IPS-15b (cell line): Measurements from ENCODE around the gene LEP.
"Not testable (repeated sequence)": the region's sequence is repeated elsewhere in the genome, so short reads cannot be mapped to it uniquely, and the experiment has no call there.

Experiments
- H3K27me3 ChIP-seq: one replicate; pipeline ENCODE4 v1.6.1; 2013; ENCODE audit warnings: low read length; ENCODE audit not compliant: control insufficient read depth, insufficient read depth
- H3K36me3 ChIP-seq: one replicate; pipeline ENCODE4 v1.6.1; 2013; ENCODE audit warnings: low read length; ENCODE audit not compliant: control insufficient read depth, insufficient read depth
- H3K4me1 ChIP-seq: one replicate; pipeline ENCODE4 v1.6.1; 2013; ENCODE audit warnings: mild to moderate bottlenecking, low read length; ENCODE audit not compliant: control insufficient read depth, insufficient read depth
- H3K4me3 ChIP-seq: one replicate; pipeline ENCODE4 v1.5.1; 2013; ENCODE audit warnings: low read depth, low read length
- H3K9ac ChIP-seq: one replicate; pipeline ENCODE4 v1.6.1; 2013; ENCODE audit warnings: low read depth, mild to moderate bottlenecking, low read length
- H3K9me3 ChIP-seq: one replicate; pipeline ENCODE4 v1.6.1; 2013; ENCODE audit warnings: mild to moderate bottlenecking, low read length; ENCODE audit not compliant: control insufficient read depth, insufficient read depth

The LEP gene

DNA sequence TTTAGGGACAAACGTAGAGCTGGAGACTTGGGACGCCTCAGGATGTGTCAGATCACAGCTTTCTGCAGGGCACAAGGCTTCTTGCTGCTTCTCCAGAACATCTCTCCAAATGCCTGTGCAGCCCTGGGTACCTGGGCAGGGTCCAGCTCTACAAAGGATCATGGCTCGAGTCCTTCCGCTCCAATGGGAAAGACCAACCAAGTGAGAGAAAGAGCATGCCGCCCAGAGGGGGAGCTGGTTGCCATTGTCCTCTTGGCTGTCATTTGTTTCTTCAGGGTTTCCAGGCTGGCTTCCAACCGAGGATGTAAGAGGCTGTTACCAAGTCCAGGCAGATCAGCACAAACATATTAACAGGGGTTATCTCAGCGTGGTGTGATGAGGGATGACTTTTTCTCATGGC lies 5.6 kb upstream of the LEP start:
- Histone ChIP-seq H3K9ac (no peak overlapping the region), H3K9me3 (peaks cover 4% of the 10 kb centered on the region), H3K4me3 (no peak overlapping the region), H3K36me3 (no peaks in the 10 kb centered on the region), H3K4me1 (no peaks in the 10 kb centered on the region), H3K27me3 (peaks cover 2% of the 10 kb centered on the region)

DNA sequence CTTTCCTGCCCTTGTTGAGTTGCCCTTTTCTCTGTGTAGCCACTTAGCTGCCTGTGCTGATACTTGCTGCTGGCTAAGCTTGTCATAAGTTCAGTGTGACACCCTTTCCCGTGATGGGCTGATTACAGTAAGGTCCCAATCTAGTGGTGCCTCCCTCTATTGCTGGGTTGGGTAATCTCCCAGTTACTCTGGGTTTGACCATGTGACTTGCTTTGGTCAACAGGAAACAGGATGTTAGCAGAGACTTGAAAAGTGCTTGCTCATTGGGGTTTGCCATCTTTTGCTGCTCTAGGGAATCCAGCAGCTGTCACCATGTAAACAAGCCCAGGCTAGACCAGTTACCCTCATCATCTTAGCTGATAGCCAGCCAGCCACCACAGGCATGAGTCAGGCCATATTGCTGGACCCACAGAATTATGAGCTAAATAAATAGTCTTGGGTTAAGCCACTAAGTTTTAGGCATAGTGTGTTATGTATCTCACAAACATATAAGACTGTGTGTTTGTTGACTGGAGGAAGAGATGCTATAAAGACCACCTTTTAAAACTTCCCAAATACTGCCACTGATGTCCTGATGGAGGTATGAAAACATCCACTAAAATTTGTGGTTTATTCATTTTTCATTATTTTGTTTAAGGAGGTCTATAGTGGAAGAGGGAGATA lies 4.0 kb upstream of the LEP start:
- no peaks in the 10 kb centered on the region for H3K4me1 ChIP-seq
- no peak overlapping the region for H3K4me3 ChIP-seq
- H3K36me3 ChIP-seq = no peaks in the 10 kb centered on the region
- peaks cover 2% of the 10 kb centered on the region for H3K27me3 ChIP-seq
- H3K9ac ChIP-seq = no peak overlapping the region
- H3K9me3 ChIP-seq = peaks cover 4% of the 10 kb centered on the region

DNA sequence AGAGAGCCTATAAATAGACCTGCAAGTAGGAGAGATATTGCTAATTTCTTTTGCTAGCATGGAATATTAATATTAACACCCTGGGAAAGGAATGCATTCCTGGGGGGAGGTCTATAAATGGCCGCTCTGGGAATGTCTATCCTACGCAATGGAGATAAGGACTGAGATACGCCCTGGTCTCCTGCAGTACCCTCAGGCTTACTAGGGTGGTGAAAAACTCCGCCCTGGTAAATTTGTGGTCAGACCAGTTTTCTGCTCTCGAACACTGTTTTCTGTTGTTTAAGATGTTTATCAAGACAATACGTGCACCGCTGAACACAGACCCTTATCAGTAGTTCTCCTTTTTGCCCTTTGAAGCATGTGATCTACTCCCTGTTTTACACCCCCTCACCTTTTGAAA lies 1.9 kb upstream of the LEP start:
- H3K9ac ChIP-seq, H3K27me3 ChIP-seq, H3K4me3 ChIP-seq, H3K36me3 ChIP-seq, H3K4me1 ChIP-seq, H3K9me3 ChIP-seq: not testable (repeated sequence)

DNA sequence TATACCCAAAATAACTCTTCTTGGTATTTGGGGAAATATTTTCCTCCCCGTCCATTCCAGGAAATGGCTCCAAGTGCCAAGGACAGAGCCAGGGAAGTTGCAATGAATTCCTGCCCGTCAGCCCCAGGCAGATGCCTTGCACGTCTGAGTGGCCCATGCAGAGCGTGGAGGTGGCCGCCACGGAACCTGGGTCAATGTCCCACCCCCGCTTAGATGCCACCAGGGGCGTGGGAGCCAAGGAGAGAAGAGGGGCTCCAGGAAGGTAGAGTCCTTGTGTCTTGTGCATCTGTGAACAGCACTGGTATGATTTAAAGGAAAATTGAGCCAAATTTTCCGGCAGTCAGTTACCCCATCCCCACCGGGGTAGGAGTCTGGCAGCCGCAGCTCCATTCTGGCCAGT lies 1.6 kb downstream of the LEP start:
- Histone ChIP-seq H3K4me1 (no peaks in the 10 kb centered on the region), H3K36me3 (no peaks in the 10 kb centered on the region), H3K27me3 (no peaks in the 10 kb centered on the region), H3K9ac (no peak overlapping the region), H3K9me3 (peaks cover 4% of the 10 kb centered on the region), H3K4me3 (no peak overlapping the region)

DNA sequence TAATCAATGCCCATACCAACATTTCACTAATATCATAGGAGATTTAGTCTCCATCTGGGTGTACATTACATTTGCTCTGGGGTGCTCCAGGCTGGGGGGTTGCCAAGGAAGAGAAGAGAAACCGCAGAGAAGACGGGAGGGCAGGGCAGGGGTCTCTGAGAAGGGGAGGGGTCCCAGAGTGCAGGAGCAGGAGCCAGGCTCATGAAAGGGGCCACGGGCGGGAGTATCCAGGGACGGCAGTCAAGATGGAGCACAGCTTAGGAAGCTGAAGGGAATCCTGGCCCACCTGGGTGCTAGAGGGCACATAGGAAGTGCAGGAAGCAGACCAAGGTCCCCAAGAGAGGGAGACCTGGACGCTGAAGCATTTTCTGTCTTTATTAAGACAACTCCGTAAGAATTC lies 2.2 kb downstream of the LEP start:
- Histone ChIP-seq H3K9me3 (peaks cover 4% of the 10 kb centered on the region), H3K27me3 (no peaks in the 10 kb centered on the region), H3K36me3 (no peaks in the 10 kb centered on the region), H3K4me1 (no peaks in the 10 kb centered on the region), H3K4me3 (no peak overlapping the region), H3K9ac (no peak overlapping the region)

DNA sequence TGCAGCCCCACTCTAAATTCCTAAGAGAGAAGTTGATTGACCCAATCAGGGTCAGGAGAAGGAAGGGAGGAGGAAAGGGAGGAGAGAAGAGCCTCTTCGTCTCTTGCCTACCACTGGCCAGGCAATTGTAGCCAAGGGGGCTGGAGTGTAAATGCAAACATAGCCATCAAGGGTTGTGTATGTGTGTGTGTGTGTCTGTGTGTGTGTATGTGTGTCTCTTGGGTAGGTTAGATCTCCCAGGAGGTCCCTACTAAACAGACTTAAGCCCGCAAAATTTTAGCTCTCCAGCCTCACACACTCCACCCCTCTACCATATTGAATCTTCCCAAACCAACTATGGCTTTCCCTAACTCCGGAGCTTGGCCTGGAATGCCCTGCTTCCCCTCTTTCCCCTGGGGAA lies 3.8 kb downstream of the LEP start:
- no peaks in the 10 kb centered on the region for H3K4me1 ChIP-seq
- H3K9me3 ChIP-seq = no peaks in the 10 kb centered on the region
- H3K27me3 ChIP-seq = no peaks in the 10 kb centered on the region
- no peak overlapping the region for H3K4me3 ChIP-seq
- H3K36me3 ChIP-seq = no peaks in the 10 kb centered on the region
- no peak overlapping the region for H3K9ac ChIP-seq

DNA sequence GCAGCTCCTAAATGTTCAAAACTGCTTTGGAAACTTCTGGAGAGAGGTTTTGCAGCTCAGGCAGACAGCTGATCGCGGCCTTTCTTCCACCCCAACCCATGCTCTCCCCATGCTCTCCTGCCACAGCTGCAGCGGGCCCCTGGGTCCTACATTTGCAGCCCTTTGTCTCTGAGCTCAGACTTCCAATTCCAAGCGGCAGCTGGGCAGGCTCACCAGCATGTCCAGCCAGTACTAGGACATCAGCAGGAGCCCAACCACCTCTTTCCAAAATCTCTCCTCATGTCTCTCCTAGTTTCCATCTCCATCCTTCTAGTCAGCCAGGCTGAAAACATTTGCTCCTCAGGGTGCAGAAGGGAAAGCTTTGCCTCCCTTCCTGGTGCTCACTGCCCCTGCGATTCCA lies 6.0 kb downstream of the LEP start:
- Histone ChIP-seq H3K9me3 (no peaks in the 10 kb centered on the region), H3K4me1 (no peaks in the 10 kb centered on the region), H3K9ac (no peak overlapping the region), H3K27me3 (no peaks in the 10 kb centered on the region), H3K4me3 (no peak overlapping the region), H3K36me3 (no peaks in the 10 kb centered on the region)

DNA sequence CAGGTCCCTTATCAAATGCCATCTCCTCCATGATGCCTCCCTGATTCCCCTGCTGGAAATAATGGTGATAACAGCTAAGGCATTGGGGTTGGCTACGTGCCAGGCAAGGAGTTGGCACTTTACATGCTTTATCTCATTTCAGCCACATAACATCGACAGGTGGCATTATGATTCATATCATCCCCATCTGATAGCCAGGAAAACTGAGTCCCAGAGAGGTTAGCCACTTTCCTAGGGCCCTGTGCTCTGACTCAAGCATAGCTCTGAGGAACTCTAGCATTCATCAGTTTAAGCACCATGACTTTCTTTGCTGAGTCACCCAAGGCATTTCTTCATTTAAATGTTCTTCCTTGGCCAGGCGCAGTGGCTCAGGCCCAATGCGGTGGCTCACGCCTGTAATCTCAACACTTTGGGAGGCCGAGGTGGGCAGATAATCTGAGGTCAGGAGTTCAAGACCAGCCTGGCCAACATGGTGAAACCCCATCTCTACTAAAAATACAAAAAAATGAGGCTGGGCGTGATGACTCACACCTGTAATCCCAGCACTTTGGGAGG lies 6.6 kb downstream of the LEP start:
- no peaks in the 10 kb centered on the region for H3K9me3 ChIP-seq
- no peaks in the 10 kb centered on the region for H3K4me1 ChIP-seq
- H3K36me3 ChIP-seq = no peaks in the 10 kb centered on the region
- H3K27me3 ChIP-seq = no peaks in the 10 kb centered on the region
- H3K4me3 ChIP-seq = no peak overlapping the region
- no peak overlapping the region for H3K9ac ChIP-seq

DNA sequence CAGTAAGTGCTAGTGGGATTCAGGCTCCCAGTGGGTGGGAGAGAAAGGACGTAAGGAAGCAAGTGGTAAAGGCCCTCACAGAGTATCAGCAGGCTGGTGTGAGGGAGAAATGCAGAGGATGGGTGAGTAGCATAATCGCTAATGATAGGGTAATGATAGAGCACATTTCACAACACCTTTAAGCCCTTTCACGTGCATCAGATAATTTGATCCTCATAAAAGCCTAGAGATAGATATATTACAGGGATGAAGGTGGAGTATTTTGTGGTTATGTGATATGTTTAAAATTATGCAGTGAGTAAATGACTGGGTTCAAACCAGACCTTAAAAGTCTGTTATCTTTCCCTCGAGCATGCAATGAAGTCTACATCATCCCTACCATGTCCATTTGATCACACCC lies 10.3 kb downstream of the LEP start:
- Histone ChIP-seq H3K9ac (no peak overlapping the region), H3K4me3 (no peak overlapping the region), H3K4me1 (no peaks in the 10 kb centered on the region), H3K9me3 (no peaks in the 10 kb centered on the region), H3K27me3 (no peaks in the 10 kb centered on the region), H3K36me3 (no peaks in the 10 kb centered on the region)

DNA sequence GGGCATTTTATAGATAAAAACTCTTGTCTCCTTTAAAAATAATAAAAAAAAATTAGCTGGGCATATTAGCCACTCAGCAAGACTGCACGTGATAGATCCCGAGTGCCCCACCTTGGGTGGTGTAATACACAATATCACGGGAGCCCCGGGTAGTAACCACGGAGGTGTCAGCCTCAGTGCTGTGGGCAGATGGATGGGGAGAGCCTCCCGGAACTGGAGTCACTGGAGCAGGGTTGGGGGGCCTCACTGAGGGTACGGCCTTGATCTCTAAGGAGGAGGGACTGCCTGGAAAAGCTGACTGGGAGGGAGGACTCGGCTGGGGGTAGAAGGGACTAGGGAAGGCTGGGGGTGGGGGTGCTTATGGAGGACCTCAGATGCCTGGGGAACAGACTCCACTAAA lies 12.6 kb downstream of the LEP start:
- Histone ChIP-seq H3K4me1 (no peaks in the 10 kb centered on the region), H3K4me3 (no peak overlapping the region), H3K9me3 (no peaks in the 10 kb centered on the region), H3K27me3 (no peaks in the 10 kb centered on the region), H3K9ac (no peak overlapping the region), H3K36me3 (no peaks in the 10 kb centered on the region)

DNA sequence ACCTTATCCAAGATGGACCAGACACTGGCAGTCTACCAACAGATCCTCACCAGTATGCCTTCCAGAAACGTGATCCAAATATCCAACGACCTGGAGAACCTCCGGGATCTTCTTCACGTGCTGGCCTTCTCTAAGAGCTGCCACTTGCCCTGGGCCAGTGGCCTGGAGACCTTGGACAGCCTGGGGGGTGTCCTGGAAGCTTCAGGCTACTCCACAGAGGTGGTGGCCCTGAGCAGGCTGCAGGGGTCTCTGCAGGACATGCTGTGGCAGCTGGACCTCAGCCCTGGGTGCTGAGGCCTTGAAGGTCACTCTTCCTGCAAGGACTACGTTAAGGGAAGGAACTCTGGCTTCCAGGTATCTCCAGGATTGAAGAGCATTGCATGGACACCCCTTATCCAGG lies 13.4 kb downstream of the LEP start:
- no peaks in the 10 kb centered on the region for H3K9me3 ChIP-seq
- no peaks in the 10 kb centered on the region for H3K27me3 ChIP-seq

DNA sequence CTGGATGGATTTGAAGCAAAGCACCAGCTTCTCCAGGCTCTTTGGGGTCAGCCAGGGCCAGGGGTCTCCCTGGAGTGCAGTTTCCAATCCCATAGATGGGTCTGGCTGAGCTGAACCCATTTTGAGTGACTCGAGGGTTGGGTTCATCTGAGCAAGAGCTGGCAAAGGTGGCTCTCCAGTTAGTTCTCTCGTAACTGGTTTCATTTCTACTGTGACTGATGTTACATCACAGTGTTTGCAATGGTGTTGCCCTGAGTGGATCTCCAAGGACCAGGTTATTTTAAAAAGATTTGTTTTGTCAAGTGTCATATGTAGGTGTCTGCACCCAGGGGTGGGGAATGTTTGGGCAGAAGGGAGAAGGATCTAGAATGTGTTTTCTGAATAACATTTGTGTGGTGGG lies 14.2 kb downstream of the LEP start:
- H3K9ac ChIP-seq = no peak overlapping the region
- H3K4me3 ChIP-seq = no peak overlapping the region

More for the DNA sequence above, 13.4 kb downstream of the LEP start:
- Histone ChIP-seq H3K9ac (no peak overlapping the region), H3K36me3 (no peaks in the 10 kb centered on the region), H3K4me1 (no peaks in the 10 kb centered on the region), H3K4me3 (no peak overlapping the region)

More for the DNA sequence above, 14.2 kb downstream of the LEP start:
- H3K9me3 ChIP-seq = no peaks in the 10 kb centered on the region
- no peaks in the 10 kb centered on the region for H3K27me3 ChIP-seq
- peaks cover 7% of the 10 kb centered on the region for H3K4me1 ChIP-seq
- no peaks in the 10 kb centered on the region for H3K36me3 ChIP-seq
